Muscle of arm (tissue), 12 donors: ENCODE measurements around the gene AUH. TPM values are rescaled to one million over a fixed set of nuclear protein-coding genes. Genes with fewer than 3 reads are reported as not detected.

Source experiments
- DNase-seq: peaks from one replicate; pipeline ENCODE4 v3.0.0-alpha.2; 2013
- polyA plus RNA-seq, 12 donors: library from polyadenylated mRNA; unstranded; fragments of 120-200 nt; gene quantifications; one replicate each; pipeline ENCODE4 v1.2.1, GENCODE V29; 2013; ENCODE audit not compliant: insufficient read length in 12 of 12

AUH gene
- polyA plus RNA-seq, 12 donors: 12.6 to 18.6 (median 15.8) TPM; not detected in 1

- DNase-seq: no peak
Measured at GRCh38 chr9:91191411-91192380, 170.0 kb downstream of the AUH start.

DNA sequence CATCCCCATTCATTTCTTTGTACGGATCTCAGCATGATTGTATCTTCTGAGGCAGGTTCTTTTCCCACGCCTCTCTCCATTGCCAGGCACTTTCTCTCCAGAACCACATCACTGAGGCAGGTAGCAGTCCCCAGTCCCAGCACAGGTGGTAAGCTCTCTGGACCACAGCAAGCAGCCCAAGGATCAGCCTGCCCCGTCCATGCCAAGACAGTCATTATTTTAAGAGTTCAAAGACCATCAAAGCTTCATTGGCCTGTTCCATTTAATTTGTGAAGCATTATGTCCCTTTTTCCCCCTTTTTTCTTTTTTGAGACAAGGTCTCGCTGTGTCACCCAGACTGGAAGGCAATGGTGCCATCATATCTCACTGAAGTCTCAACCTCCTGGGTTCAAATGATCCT, 171.7 kb downstream of the AUH start:
- DNase-seq: no peak

DNA sequence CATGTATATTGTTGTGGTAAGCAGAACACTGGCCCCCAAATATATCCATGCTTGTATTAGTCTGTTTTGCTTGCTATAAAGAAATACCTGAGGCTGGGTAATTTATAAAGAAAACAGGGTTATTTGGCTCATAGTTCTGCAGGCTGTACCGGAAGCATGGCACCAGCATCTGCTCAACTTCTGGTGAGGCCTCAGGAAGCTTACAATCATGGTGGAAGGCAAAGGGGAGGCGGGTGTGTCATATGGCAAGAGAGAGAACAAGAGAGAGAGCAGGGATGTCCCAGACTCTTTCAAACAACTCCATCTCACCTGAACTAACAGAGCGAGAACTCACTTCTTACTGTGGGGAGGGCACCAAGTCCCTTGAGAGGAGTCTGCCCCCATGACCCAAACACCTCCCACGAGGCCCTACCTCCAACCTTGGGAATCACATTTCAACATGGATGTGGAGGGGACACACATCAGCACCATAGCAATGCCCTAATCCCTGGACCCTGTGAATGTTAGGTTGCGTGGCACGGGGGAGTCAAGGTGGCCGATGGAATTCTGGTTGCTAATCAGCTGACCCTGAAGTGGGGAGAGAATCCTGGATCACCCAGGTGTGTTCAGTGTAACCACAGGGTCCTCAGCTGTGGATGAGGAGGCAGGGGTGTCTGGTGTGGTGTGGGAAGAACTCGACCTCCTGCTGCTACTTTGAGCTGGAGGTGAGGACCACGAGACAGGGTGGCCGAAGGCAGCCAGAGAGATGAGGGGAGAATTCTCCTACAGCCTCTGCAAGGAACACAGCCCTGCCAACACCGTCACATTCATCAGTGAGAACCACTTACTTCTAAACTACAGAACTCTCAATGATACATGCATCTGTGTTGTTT, 172.8 kb downstream of the AUH start:
- DNase-seq: no peak

- no peak for DNase-seq
Measured at GRCh38 chr9:91187965-91188344, 173.8 kb downstream of the AUH start.

GRCh38 chr9:91187311-91187964, 174.3 kb downstream of the AUH start:
- DNase-seq: no peak

- DNase-seq: no peak
Measured at GRCh38 chr9:91186632-91187108, 175.0 kb downstream of the AUH start.

GRCh38 chr9:91185193-91185886, 176.4 kb downstream of the AUH start:
- no peak for DNase-seq

DNA sequence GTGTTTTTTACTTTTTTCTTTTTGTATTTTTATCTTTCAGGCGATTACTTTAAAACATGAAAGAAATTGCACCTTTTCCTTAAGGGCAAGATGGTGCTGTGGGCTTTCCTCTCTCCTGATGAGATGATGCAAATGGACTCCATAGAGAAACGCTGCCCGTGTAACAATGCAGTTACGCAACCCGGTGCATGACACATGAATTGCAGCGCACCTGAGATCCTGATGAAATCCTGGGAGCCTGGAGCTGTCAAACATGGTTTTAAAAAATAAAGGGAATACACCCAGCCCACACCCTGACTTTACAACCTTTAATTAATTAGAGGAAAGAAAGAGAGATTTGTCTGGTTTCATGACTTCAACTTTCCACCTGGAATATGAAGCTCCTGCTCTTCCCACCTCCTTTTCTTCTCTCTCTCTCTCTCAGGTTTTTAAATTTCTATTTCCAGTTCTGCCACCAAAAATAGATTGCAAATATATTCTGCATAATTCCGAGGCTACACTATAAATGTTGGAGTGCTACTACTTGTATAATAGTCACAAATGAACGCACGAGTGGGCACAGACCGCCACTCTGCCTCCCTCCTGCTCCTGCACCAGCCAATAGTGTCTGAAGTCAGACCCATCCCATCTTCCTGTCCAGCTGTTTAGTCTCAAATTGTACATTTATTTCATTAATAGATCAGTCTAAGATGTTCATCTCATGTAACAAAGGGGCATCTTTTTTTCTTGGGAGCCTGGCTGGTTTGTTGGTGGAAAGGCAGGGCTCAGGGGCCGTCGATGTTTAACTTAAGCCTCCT, 179.1 kb downstream of the AUH start:
- no peak for DNase-seq

DNA sequence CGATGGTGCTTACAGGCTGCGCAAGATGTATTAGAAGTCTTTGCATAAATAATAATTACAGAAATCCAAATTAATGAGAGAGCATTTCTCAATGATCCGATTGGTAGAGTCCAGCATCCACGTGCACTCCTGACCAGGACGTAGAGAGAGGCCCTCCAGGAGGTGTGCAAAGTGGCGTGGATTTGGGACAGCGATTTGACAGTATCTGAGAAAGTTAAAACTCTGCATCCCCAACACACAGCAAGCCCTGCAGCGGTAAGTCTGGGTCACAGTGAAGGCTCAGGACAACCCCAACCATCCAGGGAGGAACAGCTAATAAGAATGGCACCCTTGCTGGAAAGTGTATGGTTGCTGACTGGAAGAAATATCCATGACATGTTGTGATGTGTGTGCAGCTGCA, 180.2 kb downstream of the AUH start:
- DNase-seq: no peak

- no peak for DNase-seq
Measured at GRCh38 chr9:91180930-91181268, 180.8 kb downstream of the AUH start.

GRCh38 chr9:91180240-91180929, 181.3 kb downstream of the AUH start:
- DNase-seq: no peak

DNA sequence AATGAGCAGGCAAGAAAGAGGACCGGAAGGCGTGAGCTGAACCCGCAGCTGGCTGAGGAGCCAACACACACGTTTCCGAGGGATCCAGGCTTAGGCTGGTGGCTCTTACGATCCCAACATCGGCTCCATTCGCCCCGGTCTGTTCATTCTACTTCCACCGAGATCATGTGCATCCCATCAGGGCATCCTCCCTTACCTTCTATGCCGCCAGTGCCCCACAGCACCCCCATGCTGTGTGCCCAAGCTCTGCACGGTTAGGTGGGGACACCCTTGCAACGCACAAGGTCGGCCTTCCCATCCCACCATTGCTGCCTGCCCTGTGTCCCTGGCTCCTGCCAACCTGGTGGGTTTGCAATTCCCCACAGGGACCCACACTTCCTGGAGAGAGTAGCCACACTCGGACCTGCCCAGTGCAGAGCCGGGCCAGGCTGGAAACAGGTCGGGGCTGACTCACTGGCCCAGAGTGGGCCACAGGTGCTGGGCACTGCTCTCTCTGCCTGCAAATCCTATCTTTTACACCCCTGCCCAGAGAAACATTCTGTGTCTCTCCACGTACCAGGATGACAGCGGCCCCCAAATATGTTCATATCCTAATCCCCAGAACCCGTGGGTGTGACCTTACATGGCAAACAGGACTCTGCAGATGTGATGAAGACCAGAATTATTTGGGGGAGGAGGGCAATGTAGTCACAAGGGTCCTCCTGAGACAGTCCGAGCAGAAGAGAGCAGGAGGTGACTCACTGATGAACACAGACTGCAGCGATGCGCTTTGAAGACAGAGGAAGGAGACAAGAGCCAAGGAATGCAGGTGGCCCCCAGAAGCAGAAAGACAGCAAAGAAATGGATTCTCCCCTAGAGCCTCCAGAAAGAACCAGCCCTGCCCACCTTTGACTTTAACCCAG, 182.2 kb downstream of the AUH start:
- DNase-seq: no peak

GRCh38 chr9:91178281-91179236, 183.2 kb downstream of the AUH start:
- DNase-seq: no peak

- no peak for DNase-seq
Measured at GRCh38 chr9:91177661-91178280, 183.9 kb downstream of the AUH start.

GRCh38 chr9:91177081-91177480, 184.6 kb downstream of the AUH start:
- DNase-seq: no peak

DNA sequence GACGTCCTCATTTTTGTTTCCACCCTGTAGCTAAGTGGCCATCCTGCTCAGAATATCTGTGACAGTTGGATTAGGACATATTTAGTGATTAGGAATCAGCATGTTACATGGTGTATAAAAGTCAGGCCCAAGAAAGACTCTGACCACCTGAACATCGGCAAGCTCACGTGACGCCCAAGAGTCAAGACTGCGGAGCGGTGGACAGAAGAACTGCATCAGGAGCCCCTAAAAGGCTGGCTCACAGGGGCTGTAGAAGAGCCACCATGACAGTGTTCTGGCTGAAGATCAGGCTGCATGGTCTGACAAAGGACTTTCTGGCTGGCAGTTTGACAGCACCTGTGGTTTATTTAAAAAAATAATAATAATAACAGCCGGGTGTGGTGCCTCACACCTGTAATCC, 185.3 kb downstream of the AUH start:
- DNase-seq: no peak

DNA sequence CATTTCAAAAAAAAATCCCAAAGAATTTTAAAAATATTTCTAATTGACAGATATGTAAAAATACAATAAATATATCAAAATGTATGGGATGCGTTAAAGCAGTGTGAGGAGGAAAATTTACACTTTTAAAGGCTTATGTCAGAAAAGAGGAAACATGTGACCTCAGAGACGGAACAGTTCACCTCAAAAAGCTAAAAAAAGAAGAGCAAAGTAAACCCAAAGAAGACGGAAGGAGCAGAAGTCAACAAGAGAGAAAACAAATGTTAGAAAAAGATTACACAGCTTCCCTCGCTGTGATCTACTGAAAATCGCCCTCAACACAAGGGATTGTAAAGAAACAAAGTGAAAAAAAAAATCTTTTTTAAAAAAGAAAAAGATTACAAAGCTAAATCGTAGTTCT, 186.9 kb downstream of the AUH start:
- no peak for DNase-seq
